ENCODE results near the gene ARRB2.
"Not testable (repeated sequence)": the region's sequence is repeated elsewhere in the genome, so short reads cannot be mapped to it uniquely, and the experiment has no call there.

Gene ARRB2

DNA sequence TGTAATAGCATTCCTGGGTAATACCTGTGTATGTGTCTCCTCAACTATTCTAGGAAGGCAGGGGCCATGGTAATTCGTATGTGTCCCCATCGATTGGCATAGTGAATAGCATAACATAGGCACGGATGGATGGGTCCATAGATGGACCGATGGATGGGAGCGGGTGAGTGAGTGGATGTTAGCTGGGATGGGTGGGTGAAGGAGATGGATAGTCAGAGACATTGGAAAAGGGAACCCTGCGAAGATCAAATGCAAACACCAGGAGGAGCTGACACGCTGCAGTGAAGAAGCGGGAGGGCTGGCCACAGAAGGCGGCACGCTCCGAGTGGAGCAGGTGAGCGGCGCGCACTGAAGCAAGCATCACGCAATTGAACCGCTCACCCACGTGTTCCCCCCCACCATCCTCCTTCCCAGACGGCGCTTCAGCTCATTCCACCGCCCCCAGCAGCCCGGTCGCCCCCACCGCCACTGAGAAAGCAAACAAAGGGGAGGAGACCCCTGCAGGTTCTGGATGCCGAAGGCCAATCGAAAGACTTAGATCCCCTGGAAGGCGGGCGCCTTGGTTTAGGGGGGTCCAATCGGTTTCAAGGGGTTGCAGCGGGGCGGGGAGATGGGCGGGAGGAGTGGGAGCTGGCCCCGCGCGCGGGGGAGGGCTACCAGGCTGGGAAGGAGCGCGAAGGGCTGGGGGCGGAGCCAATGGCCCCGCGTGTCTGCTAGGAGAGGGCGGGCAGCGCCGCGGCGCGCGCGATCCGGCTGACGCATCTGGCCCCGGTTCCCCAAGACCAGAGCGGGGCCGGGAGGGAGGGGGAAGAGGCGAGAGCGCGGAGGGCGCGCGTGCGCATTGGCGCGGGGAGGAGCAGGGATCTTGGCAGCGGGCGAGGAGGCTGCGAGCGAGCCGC, at the start of gene ARRB2:
ARRB2 (plus strand) TSS at position 839 of the 899 bp plus-strand sequence. CDS start 90 bp downstream, outside the sequence.
- DNase-seq = peak; percentile 99 to 100 (median 99)

GRCh38 chr17:4663711-4664110, 46.7 kb upstream of the ARRB2 start:
- DNase-seq = no peak

DNA sequence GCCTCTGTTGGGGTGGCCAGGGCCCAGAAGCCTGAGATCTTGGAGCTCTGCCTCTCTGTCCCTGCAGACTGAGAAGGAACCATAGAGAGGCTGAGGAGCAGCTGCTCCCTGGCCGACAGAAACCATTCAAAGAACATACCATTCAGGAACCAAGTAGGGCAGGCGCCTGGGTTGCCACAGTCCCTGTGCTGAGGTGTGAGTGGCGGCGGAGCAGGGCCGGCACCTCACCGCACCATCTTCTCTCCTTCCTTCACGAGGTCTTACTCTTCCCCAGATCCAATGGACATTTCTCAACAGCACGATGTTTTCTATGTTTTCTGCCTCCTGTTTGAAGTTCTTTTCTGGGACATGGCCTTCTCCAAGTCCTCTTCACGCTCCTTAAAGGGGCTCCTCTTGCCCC, 46.2 kb upstream of the ARRB2 start:
- no peak for DNase-seq

DNA sequence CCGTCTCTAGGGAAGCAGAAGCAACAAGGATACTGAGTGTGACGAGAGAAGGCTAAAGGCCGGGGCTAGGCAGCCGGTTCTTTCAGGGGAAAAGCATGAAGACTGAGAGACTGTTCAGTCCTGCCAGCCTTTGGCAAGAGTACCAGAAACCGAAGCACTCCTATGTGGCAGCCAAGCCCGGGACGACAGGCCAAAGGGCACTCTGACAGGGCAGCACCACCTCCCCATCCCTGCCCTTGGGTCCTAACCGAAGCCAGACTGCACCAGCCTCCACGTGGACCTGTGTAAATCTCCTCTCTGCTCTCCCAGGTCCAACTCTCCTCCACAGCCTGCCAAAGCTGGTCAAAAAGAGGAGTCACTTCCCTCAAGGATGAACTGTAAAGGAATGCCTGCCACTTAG, 45.4 kb upstream of the ARRB2 start:
- DNase-seq = no peak

GRCh38 chr17:4666296-4666695, 44.1 kb upstream of the ARRB2 start:
- DNase-seq = no peak

- no peak for DNase-seq
These were observed 43.3 kb upstream of the ARRB2 start for GRCh38 chr17:4667166-4667565.

- no peak for DNase-seq
These were observed 38.3 kb upstream of the ARRB2 start for GRCh38 chr17:4672055-4672630.

DNA sequence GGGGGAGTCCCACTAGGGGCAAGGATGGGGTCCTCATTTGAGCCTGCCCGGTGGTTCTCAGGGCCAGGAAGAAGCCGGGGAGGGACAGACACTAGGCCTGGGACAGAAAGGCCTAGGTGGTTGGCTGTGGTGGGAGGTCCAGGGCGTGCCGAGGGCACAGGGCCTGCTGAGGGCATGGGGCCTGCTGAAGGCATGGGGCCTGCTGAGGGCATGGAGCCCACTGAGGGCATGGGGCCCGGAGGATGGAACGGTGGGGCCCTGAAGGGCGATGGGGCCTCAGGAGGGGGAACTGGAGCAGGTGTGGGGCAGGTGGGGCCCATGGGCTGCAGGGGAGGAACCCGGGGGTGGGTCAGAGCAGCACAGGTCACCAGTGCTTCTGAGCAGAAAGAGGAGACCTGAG, 37.7 kb upstream of the ARRB2 start:
- no peak for DNase-seq

DNA sequence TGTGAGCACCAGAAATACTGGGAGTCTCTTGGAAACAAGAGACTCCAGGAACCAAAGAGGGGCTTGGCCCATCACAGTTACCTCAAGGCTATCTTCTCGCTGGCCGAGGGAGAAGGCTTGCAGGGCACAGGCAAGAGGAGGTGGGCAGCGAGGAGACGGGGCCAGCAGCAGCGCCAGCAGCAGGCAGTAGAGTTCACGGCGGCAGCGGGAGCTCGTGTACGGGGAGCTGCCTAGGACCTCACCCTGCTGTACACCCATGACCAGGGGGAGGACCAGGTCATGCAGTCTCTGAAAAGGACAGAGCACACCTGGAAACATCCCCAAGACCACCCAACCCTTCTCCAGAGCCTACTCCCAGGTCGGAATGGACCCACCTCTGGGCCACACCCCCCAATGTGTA, 37.3 kb upstream of the ARRB2 start:
- DNase-seq = no peak

DNA sequence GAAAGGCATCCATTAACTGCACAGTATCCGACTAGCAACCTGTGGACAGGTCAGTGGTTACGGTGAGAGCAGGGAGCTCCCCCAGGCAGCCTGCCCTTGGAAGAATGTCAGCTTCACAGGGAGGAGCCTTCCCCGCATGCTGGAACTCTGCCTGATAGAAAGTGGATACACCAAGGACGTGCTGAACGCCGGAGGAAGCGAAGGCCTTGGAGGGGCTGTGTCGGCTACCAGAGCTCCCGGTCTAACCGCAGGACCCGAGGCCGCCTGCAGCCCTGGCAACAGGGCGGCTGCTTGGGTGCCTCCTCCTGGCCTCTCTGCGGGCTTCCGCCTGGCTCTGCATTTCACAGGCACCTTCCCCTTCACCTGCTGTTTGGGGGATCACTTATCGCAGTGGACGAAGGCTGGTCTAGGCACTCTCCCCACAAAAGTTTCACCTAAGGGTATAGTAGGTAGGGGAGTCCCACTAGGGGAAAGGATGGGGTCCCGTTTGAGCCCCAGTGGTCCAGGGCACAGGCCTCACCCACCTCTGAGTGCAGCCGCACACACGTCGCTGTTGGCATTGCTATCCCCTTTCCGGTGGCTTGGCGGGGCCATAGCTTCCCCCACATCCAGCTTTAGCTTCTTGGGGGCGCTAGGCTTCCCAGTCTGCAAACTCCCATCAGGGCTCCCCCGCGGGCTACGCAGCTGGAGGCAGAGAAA, 36.3 kb upstream of the ARRB2 start:
- DNase-seq = no peak

DNA sequence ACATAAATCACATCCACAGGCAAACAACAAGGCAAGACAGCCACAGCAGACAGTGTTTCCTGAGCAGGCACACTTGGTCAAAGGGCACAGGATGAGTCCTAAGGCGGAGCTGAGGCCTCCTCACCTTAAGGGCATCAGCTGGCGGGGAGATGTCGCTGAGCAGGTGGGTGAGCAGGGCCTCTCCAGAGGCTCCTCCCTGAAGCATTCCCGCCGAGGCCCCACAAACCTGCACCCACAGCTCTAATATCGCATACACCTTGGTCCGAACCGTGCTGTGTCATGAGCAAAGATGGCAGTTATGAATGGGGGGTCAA, 35.8 kb upstream of the ARRB2 start:
- DNase-seq = no peak

GRCh38 chr17:4675791-4676190, 34.6 kb upstream of the ARRB2 start:
- DNase-seq = no peak

- DNase-seq = no peak
These were observed 33.6 kb upstream of the ARRB2 start for GRCh38 chr17:4676791-4677190.

DNA sequence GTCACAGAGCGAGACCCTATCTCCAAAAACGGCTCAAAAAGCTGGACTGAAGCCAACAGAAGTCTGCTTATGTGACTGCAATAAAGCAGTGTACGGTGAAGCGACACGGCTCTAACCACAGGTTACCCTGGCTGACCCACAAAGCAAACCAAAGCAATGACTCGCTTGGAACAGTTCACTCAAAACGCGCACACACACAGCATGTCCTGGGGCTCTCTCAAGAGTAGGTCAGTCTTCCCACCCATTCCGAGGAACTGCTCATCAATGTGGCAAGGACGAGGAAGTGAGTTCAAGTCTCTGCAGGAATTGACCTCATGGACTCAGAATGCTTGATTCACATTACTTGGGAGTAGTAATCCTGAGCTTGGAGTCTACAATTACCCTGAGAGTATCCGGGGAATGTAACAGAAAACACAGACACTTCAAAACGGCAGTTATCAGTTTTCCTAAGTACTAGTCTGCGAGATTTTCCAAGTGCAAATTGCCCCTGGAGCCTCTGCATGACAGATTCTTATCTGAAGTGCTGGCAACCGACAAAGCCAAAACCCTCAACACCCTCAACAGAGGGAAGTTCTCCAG, 31.9 kb upstream of the ARRB2 start:
- DNase-seq = peak; percentile 68 to 84 (median 71)

DNA sequence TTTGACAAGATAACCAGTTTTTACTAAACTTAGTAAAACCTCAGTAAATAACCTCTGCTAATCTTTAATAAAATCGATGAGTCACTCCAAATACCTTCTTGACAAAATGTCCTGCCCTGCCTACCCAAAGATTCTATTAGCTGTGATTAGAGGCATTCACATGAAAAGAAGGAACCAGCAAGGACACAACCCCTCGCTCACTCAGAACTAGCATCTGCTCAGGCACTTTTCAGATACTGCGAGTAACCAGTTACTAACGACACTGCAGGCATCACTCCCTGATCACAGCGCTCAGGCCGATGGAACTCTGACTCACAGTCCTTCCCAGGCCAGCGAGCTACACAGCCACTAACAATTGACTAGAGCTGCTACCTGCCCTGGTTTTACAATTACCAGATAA, 30.8 kb upstream of the ARRB2 start:
- DNase-seq = no peak

DNA sequence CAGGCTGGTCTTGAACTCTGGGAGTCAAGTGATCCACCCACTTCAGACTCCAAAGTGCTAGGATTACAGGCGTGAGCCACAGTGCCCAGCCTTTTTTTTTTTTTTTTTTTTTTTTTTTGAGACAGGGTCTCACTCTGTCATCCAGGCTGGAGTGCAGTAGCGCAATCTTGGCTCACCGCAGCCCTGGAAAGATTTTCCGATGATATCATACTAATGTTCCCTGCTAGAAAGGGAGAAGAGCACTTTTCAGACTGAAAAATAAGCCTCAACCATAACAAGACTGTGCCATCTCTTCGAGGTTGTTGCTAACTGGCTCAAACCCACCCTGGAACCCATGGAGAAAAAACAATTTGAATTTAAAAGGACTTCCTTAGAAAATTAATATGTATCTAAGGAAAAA, 26.7 kb upstream of the ARRB2 start:
- DNase-seq = not testable (repeated sequence)

- not testable (repeated sequence) for DNase-seq
These were observed 20.6 kb upstream of the ARRB2 start for GRCh38 chr17:4689872-4690271.

GRCh38 chr17:4690745-4691144, 19.7 kb upstream of the ARRB2 start:
- no peak for DNase-seq

GRCh38 chr17:4691686-4692085, 18.7 kb upstream of the ARRB2 start:
- no peak for DNase-seq

- DNase-seq = no peak
These were observed 17.0 kb upstream of the ARRB2 start for GRCh38 chr17:4693416-4693815.

DNA sequence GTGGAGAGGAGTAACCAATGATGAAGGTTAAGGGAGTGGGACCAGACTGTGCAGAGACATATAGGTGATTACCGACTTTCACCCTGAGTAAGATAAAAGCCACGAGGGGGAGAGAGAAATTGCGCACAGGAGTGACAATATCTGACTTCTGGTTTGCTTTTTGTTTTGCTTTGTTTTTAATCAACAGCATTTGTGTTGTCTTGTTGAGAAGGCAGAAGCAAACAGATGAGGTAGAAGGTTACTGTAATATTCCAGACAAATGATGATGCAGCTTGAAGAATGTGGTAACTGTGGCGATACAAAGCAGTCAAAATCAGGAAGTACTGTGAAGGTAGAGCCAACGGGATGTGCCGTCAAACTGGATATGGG, 14.0 kb upstream of the ARRB2 start:
- DNase-seq = peak in 1 of 3 donors; percentile 24

DNA sequence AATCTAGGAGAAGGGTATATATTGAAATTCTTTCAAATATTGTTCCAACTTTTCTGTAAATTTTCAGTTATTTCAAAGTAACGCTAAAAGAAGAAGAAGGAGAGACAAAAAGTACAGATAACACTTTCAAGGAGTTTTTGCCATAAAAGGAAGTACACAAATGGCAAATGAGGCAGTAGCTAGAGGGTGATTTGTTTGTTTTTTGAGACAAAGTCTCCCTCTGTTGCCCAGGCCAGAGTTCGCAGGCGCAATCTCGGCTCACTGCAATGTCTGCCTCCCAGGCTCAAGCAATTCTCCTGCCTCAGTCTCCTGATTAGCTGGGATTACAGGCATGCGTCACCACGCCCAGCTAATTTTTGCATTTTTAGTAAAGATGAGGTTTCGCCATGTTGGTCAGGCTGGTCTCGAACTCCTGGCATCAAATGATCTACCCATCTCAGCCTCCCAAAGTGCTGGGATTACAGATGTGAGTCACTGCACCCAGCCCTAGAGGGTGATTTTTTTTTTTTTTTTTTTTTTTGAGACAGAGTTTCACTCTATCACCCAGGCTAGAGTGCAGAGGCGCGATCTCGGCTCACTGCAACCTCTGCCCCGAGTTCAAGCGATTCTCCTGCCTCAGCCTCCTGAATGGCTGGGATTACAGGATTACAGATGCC, 10.9 kb upstream of the ARRB2 start:
- DNase-seq = peak in 2 of 3 donors; percentile 33 to 45

GRCh38 chr17:4701116-4701515, 9.3 kb upstream of the ARRB2 start:
- no peak for DNase-seq

All from suppressor macrophage treated with lipopolysaccharide for 1 hour (primary cell).